Endothelial cell of umbilical vein (primary cell): ENCODE data around the gene PCED1B. TPM values are rescaled to one million over a fixed set of nuclear protein-coding genes. Genes with fewer than 3 reads are reported as not detected.

Experiments
- BruUV-seq: library from RNA; stranded (reverse); fragments of 400-500 nt; replicated peaks from 2 replicates; lab custom pipeline; 2021; lab: Mats Ljungman, UMichigan
- CTCF ChIA-PET: fragments of 300-600, 350-600 bp; sonication (Branson Sonifier 250); formaldehyde crosslinking; loops from one replicate; lab custom pipeline; 2021; ENCODE audit warnings: antibody characterized with exemption, inconsistent platforms; lab: Charles Lee
- POLR2A ChIA-PET: fragments of 300-600, 350-600 bp; sonication (Branson Sonifier 250); formaldehyde crosslinking; loops from one replicate; lab custom pipeline; 2021; ENCODE audit warnings: antibody characterized with exemption, inconsistent platforms; lab: Charles Lee
- DNase-seq: peaks from one replicate; pipeline ENCODE4 v3.0.0-alpha.2; 2011; ENCODE audit warnings: low read depth, low spot score
- FAIRE-seq: peaks from 2 replicates; lab custom pipeline; 2011; peaks lifted over from hg19 to GRCh38; lab: Jason Lieb, UNC
- H2AFZ ChIP-seq: 2 replicates; pipeline ENCODE4 v1.6.0; 2012; ENCODE audit warnings: low read depth, low read length, control low read depth, inconsistent platforms
- H3K27ac ChIP-seq: 2 replicates; pipeline ENCODE4 v1.5.1; 2011; ENCODE audit warnings: low read depth, mild to moderate bottlenecking, control low read depth, low read length, moderate library complexity; ENCODE audit not compliant: insufficient read depth
- H3K27me3 ChIP-seq, 2 experiments: 2 replicates each; pipeline versions ENCODE4 v1.6.0 to v1.6.1; 2011; ENCODE audit warnings: low read length in 2 of 2, mixed read lengths in 1 of 2; ENCODE audit not compliant: control insufficient read depth in 2 of 2, insufficient read depth in 2 of 2
- H3K36me3 ChIP-seq, 2 experiments: 2 replicates in 1 of 2; 3 replicates in 1 of 2; pipeline ENCODE4 v1.5.1; 2011; ENCODE audit warnings: low read length in 2 of 2, mild to moderate bottlenecking in 1 of 2, moderate library complexity in 1 of 2; ENCODE audit not compliant: control insufficient read depth in 2 of 2, insufficient read depth in 2 of 2; ENCODE audit errors: extremely low read depth in 1 of 2
- H3K4me1 ChIP-seq: 3 replicates; pipeline ENCODE4 v1.5.1; 2011; ENCODE audit warnings: mild to moderate bottlenecking, low read length; ENCODE audit not compliant: control insufficient read depth, insufficient read depth; ENCODE audit errors: extremely low read depth
- H3K4me2 ChIP-seq: 2 replicates; pipeline ENCODE4 v1.6.1; 2011; ENCODE audit warnings: low read length, control low read depth, mixed read lengths; ENCODE audit not compliant: insufficient read depth
- H3K4me3 ChIP-seq, 3 experiments: fragments of 200-600 bp in 1 of 3; sonication (generic), shearing (Covaris generic) in 1 of 3; replicated peaks in 1 of 3; 2 replicates each; pipeline ENCODE4 v1.5.1; 2011 to 2016; ENCODE audit warnings: control low read depth in 3 of 3, low read length in 3 of 3, mild to moderate bottlenecking in 2 of 3, inconsistent platforms in 1 of 3, low read depth in 1 of 3, moderate library complexity in 1 of 3; ENCODE audit not compliant: insufficient read depth in 1 of 3
- H3K79me2 ChIP-seq: 2 replicates; pipeline ENCODE4 v1.6.0; 2012; ENCODE audit warnings: low read length, inconsistent platforms; ENCODE audit not compliant: control insufficient read depth, insufficient read depth
- H3K9ac ChIP-seq: replicated peaks from 2 replicates; pipeline ENCODE3; 2011; ENCODE audit warnings: low read length, control low read depth; ENCODE audit not compliant: insufficient read depth; ENCODE audit errors: extremely low read depth
- H3K9me1 ChIP-seq: replicated peaks from 3 replicates; pipeline ENCODE4 v1.6.0; 2011; ENCODE audit warnings: mild to moderate bottlenecking, low read length; ENCODE audit not compliant: control insufficient read depth, insufficient read depth; ENCODE audit errors: extremely low read depth
- H3K9me3 ChIP-seq: replicated peaks from 2 replicates; pipeline ENCODE4 v1.5.1; 2012; ENCODE audit warnings: low read length, inconsistent platforms; ENCODE audit not compliant: control insufficient read depth, insufficient read depth
- H4K20me1 ChIP-seq: replicated peaks from 2 replicates; pipeline ENCODE3; 2011; ENCODE audit warnings: mild to moderate bottlenecking, low read length; ENCODE audit not compliant: control insufficient read depth, insufficient read depth; ENCODE audit errors: extremely low read depth
- EZH2 ChIP-seq: IDR thresholded peaks from 2 replicates; pipeline ENCODE4 v1.6.1; 2012; ENCODE audit warnings: borderline replicate concordance, low read depth, mild to moderate bottlenecking, moderate library complexity, low read length, inconsistent platforms; ENCODE audit not compliant: severe bottlenecking
- FOS ChIP-seq: IDR thresholded peaks from 2 replicates; pipeline ENCODE4 v1.6.1; 2011; ENCODE audit warnings: mild to moderate bottlenecking, low read length, moderate library complexity, borderline replicate concordance; ENCODE audit not compliant: insufficient read depth
- GATA2 ChIP-seq: IDR thresholded peaks from 2 replicates; pipeline ENCODE4 v1.7.0; 2011; ENCODE audit warnings: low read depth, mild to moderate bottlenecking, moderate library complexity, mixed read lengths, low read length; ENCODE audit not compliant: insufficient read length, insufficient read depth
- JUN ChIP-seq: IDR thresholded peaks from 2 replicates; pipeline ENCODE4 v1.6.1; 2011; ENCODE audit warnings: borderline replicate concordance, low read depth; ENCODE audit not compliant: insufficient read length, insufficient read depth
- MYC ChIP-seq: IDR thresholded peaks from one replicate; pipeline ENCODE4 v1.6.1; 2011; ENCODE audit warnings: mild to moderate bottlenecking, low read depth, low read length
- POLR2A ChIP-seq: IDR thresholded peaks from 2 replicates; pipeline ENCODE4 v1.6.1; 2012; ENCODE audit warnings: low read depth, mild to moderate bottlenecking, control low read depth, low read length
- POLR2AphosphoS5 ChIP-seq: IDR thresholded peaks from 2 replicates; pipeline ENCODE4 v1.6.1; 2012; ENCODE audit warnings: low read depth, mild to moderate bottlenecking, control low read depth, low read length, moderate library complexity; ENCODE audit not compliant: insufficient read depth
- dilution Hi-C: fragments of 300-500 bp; cut with MboI; formaldehyde crosslinking; loops from one replicate; pipeline ENCODE4 v1.15.0; 2019; ENCODE audit warnings: low sequenced_read_pairs; ENCODE audit not compliant: extremely low pct_ligation_motif_present
- intact Hi-C: fragments of 100-400 bp; cut with micrococcal nuclease; formaldehyde crosslinking; loops from one replicate; pipeline ENCODE4 v1.10.0; 2022
- polyA plus RNA-seq, 4 experiments: library from polyadenylated mRNA; depleted of rRNA in 3 of 4; stranded (reverse) in 3 of 4; unstranded in 1 of 4; fragments of >200 nt; gene quantifications; 2 replicates each; pipeline versions ENCODE4 v1.2.1 to v1.2.3, GENCODE V29; 2011 to 2012; ENCODE audit warnings: missing spikeins in 1 of 4
- total RNA-seq: library from RNA; stranded (reverse); gene quantifications from 2 replicates; pipeline ENCODE4 v1.2.3, GENCODE V29; 2021
- TF ChIP-seq, protein P1 (sequence below), 2 donors: IDR thresholded peaks; 1 replicate in 1 of 2; 2 replicates in 1 of 2; pipeline ENCODE4 v1.5.1; 2011; ENCODE audit warnings: low read length in 2 of 2, mild to moderate bottlenecking in 2 of 2, moderate library complexity in 2 of 2, control low read depth in 1 of 2, inconsistent platforms in 1 of 2, low read depth in 1 of 2; ENCODE audit not compliant: insufficient read depth in 1 of 2; ENCODE audit errors: extremely low read depth in 1 of 2
- TF ChIP-seq, protein P2 (sequence below): IDR thresholded peaks from 2 replicates; pipeline ENCODE4 v1.6.1; 2011; ENCODE audit not compliant: insufficient read depth, insufficient read length

PCED1B gene
- total and polyA plus RNA-seq, 2 donors (not counting 3 experiments of a cell fraction or from before 2014, with no cell fraction given): 1.7 to 2.6 TPM

DNA sequence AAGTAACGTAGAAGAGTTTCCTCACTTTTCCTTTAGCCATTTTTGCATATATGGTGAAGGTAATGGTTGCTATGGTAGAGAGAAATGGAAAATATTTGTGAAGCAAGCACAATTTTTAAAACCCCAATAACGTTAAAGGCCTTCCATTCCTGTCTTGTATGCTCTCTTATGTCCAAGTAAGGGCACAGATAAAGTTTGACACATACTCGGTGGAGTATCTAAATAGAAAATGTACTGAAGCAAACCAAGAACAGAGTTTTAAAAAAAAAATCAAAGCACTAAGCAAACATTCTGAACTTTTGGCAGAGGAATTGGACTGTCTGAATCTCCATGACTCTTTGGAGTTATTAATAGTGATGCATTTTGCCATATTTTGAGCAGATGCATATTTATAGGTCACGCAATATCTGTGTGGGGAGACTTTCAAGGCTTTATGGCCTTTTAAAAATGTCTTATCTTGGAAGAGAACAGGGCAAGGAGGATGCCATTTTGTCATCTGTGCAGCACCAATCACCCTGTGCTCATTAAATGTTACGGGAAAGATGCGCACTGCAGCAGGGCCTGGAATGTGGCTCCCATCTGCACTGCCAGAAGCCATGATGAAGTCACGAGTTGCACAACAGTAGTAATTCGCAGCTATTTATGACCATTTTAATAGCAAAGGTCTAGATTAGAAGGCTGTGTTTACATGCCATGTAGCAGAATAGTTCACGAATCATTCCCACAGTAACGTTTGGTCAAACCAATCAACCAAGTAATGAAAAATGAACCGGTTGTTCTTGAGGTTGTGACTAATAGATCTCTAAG is 23.6 kb downstream of the PCED1B start:
- no peaks in the 10 kb centered on the region for H3K9me1 ChIP-seq
- H3K4me2 ChIP-seq: no peak overlapping the region
- H3K9ac ChIP-seq: no peak overlapping the region
- H4K20me1 ChIP-seq: no peaks in the 10 kb centered on the region
- no peaks in the 10 kb centered on the region for H3K4me1 ChIP-seq
- POLR2A ChIA-PET: no interaction called here
- H3K79me2 ChIP-seq: no peaks in the 10 kb centered on the region
- H3K27ac ChIP-seq: no peak overlapping the region
- TF ChIP-seq, protein P1, sequence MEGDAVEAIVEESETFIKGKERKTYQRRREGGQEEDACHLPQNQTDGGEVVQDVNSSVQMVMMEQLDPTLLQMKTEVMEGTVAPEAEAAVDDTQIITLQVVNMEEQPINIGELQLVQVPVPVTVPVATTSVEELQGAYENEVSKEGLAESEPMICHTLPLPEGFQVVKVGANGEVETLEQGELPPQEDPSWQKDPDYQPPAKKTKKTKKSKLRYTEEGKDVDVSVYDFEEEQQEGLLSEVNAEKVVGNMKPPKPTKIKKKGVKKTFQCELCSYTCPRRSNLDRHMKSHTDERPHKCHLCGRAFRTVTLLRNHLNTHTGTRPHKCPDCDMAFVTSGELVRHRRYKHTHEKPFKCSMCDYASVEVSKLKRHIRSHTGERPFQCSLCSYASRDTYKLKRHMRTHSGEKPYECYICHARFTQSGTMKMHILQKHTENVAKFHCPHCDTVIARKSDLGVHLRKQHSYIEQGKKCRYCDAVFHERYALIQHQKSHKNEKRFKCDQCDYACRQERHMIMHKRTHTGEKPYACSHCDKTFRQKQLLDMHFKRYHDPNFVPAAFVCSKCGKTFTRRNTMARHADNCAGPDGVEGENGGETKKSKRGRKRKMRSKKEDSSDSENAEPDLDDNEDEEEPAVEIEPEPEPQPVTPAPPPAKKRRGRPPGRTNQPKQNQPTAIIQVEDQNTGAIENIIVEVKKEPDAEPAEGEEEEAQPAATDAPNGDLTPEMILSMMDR (IDR thresholded peaks at IDR 0.05; ENCODE audit: extremely low read depth in 1 of 2, insufficient read depth in 1 of 2, low read depth in 1 of 2, low read length in 2 of 2): no peak
- TF ChIP-seq FOS (no peak), POLR2AphosphoS5 (no peak), EZH2 (no peak), JUN (no peak), POLR2A (no peak), MYC (no peak), GATA2 (no peak)
- TF ChIP-seq, protein P2, sequence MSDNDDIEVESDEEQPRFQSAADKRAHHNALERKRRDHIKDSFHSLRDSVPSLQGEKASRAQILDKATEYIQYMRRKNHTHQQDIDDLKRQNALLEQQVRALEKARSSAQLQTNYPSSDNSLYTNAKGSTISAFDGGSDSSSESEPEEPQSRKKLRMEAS: no peak
- no peaks in the 10 kb centered on the region for H3K36me3 ChIP-seq
- CTCF ChIA-PET: no interaction called here
- intact Hi-C loops: no loop called here
- BruUV-seq: no TSS peak
- H2AFZ ChIP-seq: no peak overlapping the region
- no peaks in the 10 kb centered on the region for H3K9me3 ChIP-seq
- no peaks in the 10 kb centered on the region for H3K27me3 ChIP-seq
- H3K4me3 ChIP-seq: no peak overlapping the region
- FAIRE-seq (no peak), DNase-seq (no peak)
- dilution Hi-C loops: no loop called here
